Measurements from ENCODE around the gene RIT2.
A peak's percentile ranks its signal among the peaks of the same experiment; 100 is the strongest.

The RIT2 gene

DNA sequence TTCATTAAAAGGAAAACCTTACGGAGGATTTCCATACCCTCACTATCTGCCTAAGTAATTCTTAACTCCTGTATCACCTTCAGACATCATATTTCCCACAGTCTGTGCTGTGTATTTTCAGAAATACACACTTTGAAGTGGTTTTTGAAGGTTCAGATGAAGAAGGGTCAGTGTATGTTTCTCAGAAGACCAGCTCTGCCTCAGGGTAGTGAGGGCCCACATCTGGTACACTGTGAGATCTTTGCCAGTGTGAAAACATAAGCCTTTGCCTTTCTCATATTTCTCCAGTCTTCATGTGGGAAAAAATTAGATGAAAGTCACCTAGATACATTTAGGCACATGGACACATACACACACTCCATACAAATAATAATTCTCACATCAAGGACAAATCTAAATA lies 408.4 kb downstream of the RIT2 start:
- ChIA-PET POLR2A (no interaction called here), CTCF (no interaction called here)
- Histone ChIP-seq H3K36me3 (ENCODE audit: control insufficient read depth in 2 of 2, insufficient read depth in 1 of 2, low read length in 2 of 2) (no peaks in the 10 kb centered on the region), H3K9me3 (ENCODE audit: control insufficient read depth, insufficient read depth, low read depth, low read length) (no peaks in the 10 kb centered on the region), H3K4me1 (ENCODE audit: control insufficient read depth, insufficient read depth, low read length) (peaks cover 8% of the 10 kb centered on the region), H3K4me3 (ENCODE audit: low read depth, low read length) (no peak overlapping the region), H3K27ac (ENCODE audit: extremely low read depth, low read depth, low read length) (0 out of 2 replicates have a peak overlapping the region, but pooled peaks have one; percentile 56)
- TF ChIP-seq, protein P1, sequence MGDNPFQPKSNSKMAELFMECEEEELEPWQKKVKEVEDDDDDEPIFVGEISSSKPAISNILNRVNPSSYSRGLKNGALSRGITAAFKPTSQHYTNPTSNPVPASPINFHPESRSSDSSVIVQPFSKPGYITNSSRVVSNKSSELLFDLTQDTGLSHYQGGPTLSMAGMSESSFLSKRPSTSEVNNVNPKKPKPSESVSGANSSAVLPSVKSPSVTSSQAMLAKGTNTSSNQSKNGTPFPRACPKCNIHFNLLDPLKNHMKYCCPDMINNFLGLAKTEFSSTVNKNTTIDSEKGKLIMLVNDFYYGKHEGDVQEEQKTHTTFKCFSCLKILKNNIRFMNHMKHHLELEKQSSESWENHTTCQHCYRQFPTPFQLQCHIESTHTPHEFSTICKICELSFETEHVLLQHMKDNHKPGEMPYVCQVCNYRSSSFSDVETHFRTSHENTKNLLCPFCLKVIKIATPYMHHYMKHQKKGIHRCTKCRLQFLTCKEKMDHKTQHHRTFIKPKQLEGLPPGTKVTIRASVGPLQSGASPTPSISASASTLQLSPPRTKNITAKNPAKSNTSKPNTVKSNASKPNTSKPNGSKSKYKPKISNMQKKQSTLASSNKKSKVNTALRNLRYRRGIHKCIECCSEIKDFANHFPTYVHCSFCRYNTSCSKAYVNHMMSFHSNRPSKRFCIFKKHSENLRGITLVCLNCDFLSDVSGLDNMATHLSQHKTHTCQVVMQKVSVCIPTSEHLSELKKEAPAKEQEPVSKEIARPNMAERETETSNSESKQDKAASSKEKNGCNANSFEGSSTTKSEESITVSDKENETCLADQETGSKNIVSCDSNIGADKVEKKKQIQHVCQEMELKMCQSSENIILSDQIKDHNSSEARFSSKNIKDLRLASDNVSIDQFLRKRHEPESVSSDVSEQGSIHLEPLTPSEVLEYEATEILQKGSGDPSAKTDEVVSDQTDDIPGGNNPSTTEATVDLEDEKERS (tag by site-specific recombination; IDR thresholded peaks at IDR 0.05): no peak
- TF ChIP-seq ZNF416 (tag by site-specific recombination; IDR thresholded peaks at IDR 0.05) (no peak), ZNF600 (tag by site-specific recombination; IDR thresholded peaks at IDR 0.05) (no peak), ZNF311 (tag by site-specific recombination; IDR thresholded peaks at IDR 0.05; ENCODE audit: borderline replicate concordance) (no peak), ZNF48 (tag by site-specific recombination; IDR thresholded peaks at IDR 0.05) (no peak), ZBTB48 (tag by site-specific recombination; IDR thresholded peaks at IDR 0.05) (no peak), OVOL3 (tag by site-specific recombination; IDR thresholded peaks at IDR 0.05) (no peak), ZEB2 (tag by site-specific recombination; IDR thresholded peaks at IDR 0.05) (no peak), ZBTB8A (tag by site-specific recombination; IDR thresholded peaks at IDR 0.05) (no peak), ZNF654 (tag by site-specific recombination; IDR thresholded peaks at IDR 0.05; ENCODE audit: low read depth) (no peak)
- TF ChIP-seq, protein P2, sequence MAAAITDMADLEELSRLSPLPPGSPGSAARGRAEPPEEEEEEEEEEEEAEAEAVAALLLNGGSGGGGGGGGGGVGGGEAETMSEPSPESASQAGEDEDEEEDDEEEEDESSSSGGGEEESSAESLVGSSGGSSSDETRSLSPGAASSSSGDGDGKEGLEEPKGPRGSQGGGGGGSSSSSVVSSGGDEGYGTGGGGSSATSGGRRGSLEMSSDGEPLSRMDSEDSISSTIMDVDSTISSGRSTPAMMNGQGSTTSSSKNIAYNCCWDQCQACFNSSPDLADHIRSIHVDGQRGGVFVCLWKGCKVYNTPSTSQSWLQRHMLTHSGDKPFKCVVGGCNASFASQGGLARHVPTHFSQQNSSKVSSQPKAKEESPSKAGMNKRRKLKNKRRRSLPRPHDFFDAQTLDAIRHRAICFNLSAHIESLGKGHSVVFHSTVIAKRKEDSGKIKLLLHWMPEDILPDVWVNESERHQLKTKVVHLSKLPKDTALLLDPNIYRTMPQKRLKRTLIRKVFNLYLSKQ (tag by site-specific recombination; IDR thresholded peaks at IDR 0.05; ENCODE audit: borderline replicate concordance): no peak

DNA sequence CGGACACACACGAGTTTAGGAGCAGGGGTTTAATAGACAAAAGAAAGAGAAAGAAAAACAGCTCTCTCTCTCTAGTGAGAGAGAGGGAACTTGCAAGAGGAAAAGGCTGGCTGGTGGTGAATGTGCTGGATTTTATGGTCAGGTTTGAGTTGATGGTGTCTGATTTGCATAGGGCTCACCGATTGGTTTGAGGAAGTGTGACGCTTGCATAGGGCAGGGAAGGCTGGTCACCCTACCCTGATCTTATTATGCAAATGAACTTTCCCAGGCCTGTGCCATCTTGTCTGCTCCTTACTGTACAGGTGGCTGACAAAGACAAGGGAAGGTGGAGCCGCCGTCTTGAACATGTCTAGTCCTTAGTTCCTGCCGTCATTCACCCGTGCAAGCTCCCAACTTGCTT lies 408.9 kb downstream of the RIT2 start:
- CTCF ChIA-PET: no interaction called here
- H3K4me1 ChIP-seq (ENCODE audit: control insufficient read depth, insufficient read depth, low read length): peaks cover 5% of the 10 kb centered on the region
- H3K9me3 ChIP-seq (ENCODE audit: control insufficient read depth, insufficient read depth, low read depth, low read length): no peaks in the 10 kb centered on the region
- peak overlapping the region; percentile 56 for H3K27ac ChIP-seq (ENCODE audit: extremely low read depth, low read depth, low read length)
- no peaks in the 10 kb centered on the region for H3K36me3 ChIP-seq (ENCODE audit: control insufficient read depth in 2 of 2, insufficient read depth in 1 of 2, low read length in 2 of 2)
- POLR2A ChIA-PET: no interaction called here
- H3K4me3 ChIP-seq (ENCODE audit: low read depth, low read length): no peak overlapping the region
- TF ChIP-seq GFI1B (tag by site-specific recombination; IDR thresholded peaks at IDR 0.05) (no peak), GLI4 (tag by site-specific recombination; IDR thresholded peaks at IDR 0.05) (no peak), ZNF623 (tag by site-specific recombination; IDR thresholded peaks at IDR 0.05) (no peak), TCF7L2 (IDR thresholded peaks at IDR 0.05; ENCODE audit: borderline replicate concordance, low read depth, low read length) (no peak), ZNF324 (tag by site-specific recombination; IDR thresholded peaks at IDR 0.05) (no peak), ZNF501 (tag by site-specific recombination; IDR thresholded peaks at IDR 0.05) (no peak), ZNF19 (tag by site-specific recombination; IDR thresholded peaks at IDR 0.05; ENCODE audit: low read depth) (no peak), ZNF221 (tag by site-specific recombination; IDR thresholded peaks at IDR 0.05; ENCODE audit: borderline replicate concordance) (no peak), ZNF707 (tag by site-specific recombination; IDR thresholded peaks at IDR 0.05) (no peak), ZNF830 (tag by site-specific recombination; IDR thresholded peaks at IDR 0.05; ENCODE audit: low read depth) (no peak), ZIC2 (tag by site-specific recombination; IDR thresholded peaks at IDR 0.05) (no peak)
- TF ChIP-seq, protein P3, sequence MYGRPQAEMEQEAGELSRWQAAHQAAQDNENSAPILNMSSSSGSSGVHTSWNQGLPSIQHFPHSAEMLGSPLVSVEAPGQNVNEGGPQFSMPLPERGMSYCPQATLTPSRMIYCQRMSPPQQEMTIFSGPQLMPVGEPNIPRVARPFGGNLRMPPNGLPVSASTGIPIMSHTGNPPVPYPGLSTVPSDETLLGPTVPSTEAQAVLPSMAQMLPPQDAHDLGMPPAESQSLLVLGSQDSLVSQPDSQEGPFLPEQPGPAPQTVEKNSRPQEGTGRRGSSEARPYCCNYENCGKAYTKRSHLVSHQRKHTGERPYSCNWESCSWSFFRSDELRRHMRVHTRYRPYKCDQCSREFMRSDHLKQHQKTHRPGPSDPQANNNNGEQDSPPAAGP (tag by site-specific recombination; IDR thresholded peaks at IDR 0.05): no peak
- TF ChIP-seq, protein P4, sequence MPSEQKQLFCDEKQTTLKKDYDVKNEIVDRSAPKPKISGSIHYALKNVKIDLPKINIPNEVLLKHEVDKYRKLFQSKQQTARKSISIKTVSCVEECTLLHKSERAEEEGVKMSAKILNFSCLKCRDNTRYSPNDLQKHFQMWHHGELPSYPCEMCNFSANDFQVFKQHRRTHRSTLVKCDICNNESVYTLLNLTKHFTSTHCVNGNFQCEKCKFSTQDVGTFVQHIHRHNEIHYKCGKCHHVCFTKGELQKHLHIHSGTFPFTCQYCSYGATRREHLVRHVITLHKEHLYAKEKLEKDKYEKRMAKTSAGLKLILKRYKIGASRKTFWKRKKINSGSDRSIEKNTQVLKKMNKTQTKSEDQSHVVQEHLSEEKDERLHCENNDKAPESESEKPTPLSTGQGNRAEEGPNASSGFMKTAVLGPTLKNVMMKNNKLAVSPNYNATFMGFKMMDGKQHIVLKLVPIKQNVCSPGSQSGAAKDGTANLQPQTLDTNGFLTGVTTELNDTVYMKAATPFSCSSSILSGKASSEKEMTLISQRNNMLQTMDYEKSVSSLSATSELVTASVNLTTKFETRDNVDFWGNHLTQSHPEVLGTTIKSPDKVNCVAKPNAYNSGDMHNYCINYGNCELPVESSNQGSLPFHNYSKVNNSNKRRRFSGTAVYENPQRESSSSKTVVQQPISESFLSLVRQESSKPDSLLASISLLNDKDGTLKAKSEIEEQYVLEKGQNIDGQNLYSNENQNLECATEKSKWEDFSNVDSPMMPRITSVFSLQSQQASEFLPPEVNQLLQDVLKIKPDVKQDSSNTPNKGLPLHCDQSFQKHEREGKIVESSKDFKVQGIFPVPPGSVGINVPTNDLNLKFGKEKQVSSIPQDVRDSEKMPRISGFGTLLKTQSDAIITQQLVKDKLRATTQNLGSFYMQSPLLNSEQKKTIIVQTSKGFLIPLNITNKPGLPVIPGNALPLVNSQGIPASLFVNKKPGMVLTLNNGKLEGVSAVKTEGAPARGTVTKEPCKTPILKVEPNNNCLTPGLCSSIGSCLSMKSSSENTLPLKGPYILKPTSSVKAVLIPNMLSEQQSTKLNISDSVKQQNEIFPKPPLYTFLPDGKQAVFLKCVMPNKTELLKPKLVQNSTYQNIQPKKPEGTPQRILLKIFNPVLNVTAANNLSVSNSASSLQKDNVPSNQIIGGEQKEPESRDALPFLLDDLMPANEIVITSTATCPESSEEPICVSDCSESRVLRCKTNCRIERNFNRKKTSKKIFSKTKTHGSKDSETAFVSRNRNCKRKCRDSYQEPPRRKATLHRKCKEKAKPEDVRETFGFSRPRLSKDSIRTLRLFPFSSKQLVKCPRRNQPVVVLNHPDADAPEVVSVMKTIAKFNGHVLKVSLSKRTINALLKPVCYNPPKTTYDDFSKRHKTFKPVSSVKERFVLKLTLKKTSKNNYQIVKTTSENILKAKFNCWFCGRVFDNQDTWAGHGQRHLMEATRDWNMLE (tag by site-specific recombination; conservative IDR thresholded peaks at IDR 0.05; ENCODE audit: low read depth): no peak
- TF ChIP-seq, protein P5, sequence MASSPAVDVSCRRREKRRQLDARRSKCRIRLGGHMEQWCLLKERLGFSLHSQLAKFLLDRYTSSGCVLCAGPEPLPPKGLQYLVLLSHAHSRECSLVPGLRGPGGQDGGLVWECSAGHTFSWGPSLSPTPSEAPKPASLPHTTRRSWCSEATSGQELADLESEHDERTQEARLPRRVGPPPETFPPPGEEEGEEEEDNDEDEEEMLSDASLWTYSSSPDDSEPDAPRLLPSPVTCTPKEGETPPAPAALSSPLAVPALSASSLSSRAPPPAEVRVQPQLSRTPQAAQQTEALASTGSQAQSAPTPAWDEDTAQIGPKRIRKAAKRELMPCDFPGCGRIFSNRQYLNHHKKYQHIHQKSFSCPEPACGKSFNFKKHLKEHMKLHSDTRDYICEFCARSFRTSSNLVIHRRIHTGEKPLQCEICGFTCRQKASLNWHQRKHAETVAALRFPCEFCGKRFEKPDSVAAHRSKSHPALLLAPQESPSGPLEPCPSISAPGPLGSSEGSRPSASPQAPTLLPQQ (tag by site-specific recombination; IDR thresholded peaks at IDR 0.05): no peak
